GM19240 (cell line): Measurements from ENCODE around the gene CYP1B1.
"Not testable (repeated sequence)": the region's sequence is repeated elsewhere in the genome, so short reads cannot be mapped to it uniquely, and the experiment has no call there.

ENCODE experiments used
- DNase-seq: peaks from one replicate; pipeline ENCODE4 v3.0.0; 2011; ENCODE audit warnings: low spot score; ENCODE audit not compliant: insufficient read length

The CYP1B1 gene

DNA sequence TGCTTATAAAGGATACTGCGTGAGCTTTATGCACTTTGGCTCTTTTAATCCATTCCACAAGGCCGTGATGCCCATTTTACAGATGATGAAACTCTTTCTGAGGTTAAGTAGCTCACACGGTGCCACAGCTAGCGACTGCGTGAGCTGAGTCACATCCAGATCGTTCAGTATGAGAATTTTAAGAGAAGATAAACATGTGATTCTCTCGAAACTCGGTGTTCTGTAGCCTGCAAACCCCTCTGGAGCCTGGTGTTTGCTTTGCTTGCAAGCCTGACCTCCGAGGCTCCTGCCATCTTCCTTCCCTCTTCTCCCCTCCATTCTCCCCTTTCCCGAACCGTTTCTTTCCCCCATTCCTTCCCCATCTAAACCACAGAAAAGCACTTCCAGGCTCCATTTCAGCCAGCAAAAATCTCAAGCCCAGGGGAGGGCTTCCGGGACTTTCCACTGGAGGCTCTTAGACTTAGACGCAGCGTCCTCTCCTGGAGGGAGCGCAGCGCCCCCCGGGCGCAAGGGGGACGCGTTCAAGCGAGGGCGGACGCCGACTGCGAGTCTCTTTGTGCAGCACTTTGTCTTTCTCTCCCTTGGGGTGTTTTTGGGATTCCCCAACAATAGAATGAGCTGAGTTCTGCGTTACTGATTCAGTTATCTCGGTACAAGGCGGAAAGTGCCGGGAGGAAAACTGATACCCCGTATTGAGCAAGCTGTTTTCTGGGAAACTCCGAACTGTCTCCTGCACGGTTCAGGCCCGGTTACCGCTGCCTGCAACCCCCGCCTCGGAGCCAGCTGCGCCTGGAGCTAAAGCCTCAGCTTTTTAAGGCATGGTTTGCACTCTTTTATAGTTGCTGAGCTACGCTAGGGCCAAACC, 38.0 kb downstream of the CYP1B1 start:
- DNase-seq: no peak

GRCh38 chr2:38037325-38037724, 38.6 kb downstream of the CYP1B1 start:
- no peak for DNase-seq

DNA sequence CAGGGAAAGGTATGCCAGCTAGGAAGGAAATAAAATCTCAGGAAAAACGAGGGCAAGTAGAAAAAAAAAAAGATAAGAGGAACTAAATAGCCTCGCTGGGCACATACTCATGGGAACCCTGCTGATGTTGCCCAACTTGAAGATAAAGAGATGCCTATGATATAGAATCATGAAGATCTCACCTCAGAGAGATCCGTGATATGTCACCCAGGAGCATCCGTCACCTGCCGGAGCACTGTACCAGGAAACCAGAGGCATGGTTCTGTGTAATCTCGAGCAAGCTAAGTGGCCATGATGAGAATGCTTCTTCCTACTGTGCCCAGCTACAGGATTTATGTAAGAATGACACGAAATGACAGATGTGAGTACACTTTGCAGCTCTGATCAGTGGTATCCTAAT, 40.0 kb downstream of the CYP1B1 start:
- DNase-seq: no peak

- no peak for DNase-seq
Measured at GRCh38 chr2:38033646-38034045, 42.3 kb downstream of the CYP1B1 start.

DNA sequence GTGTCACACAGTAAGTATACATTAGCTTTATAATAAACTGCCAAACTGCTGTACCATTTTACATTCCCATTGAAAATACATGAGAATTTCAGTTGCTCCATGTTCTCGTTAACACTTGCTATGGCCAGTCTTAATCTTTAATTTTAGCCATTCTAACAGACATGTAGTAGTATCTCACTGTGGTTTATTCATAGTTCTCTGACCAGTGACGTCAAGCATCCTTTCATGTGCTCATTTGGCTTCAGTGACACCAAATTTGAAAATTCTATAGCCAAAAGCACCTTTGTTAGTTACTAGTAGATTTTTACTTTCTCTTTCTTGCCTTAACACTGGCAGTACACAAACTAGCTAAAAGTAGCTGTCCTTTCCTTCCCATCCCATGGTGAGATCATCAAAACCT, 43.0 kb downstream of the CYP1B1 start:
- no peak for DNase-seq

GRCh38 chr2:38030635-38031355, 45.2 kb downstream of the CYP1B1 start:
- no peak for DNase-seq

DNA sequence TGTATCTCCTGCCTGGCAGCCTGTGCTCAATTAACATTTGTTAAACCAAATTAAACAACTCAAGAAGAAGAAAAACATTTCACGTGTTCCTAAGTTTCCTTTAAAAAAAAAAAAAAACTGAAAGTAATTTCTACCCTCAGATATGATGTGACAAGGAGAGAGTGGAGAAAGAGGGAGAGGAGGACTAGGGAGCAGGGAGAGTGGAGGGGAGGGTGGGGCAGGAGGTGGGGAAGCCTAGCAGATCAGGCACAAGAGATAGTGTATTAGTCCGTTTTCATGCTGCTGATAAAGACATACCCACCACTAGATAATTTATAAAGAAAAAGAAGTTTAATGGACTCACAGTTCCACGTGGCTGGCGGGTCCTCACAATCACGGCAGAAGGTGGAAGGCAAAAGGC, 46.4 kb downstream of the CYP1B1 start:
- no peak for DNase-seq

DNA sequence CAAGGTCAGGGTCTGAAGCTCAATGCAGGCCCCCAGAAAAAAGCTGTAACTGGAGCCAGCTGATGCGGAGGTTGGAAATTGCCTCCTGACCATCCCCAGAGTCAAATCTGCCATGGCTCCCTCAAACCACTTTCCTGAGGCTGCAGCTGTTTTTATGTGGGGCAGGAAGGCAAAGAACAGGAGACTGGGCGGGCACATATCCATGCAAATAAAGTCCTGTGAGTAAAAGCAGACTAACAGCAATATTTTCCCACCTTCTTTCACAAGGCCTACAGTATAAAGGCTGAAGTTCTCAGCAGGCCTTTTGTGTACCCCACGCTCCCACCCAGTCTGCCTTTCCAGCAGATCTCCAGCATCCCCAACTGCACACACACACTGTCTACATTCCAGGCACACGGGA, 47.1 kb downstream of the CYP1B1 start:
- DNase-seq: no peak

GRCh38 chr2:38026846-38027245, 49.1 kb downstream of the CYP1B1 start:
- no peak for DNase-seq

DNA sequence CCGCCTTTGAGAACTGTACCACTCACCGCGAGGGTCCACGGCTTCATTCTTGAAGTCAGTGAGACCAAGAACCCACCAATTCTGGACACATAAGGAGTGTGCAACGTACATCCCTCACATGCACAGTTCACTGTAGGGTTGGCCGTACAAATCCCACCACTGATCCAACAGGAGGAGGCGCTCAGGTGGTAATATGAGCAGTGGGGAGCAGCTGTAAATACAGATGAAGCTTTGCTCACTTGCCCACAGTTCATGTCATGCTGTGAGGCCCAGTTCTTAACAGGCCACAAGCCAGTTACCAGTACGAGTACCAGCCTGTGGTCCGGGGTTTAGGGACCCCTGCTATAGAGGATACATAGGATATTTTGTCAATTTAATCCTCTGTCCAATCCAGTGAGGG, 54.4 kb downstream of the CYP1B1 start:
- no peak for DNase-seq

DNA sequence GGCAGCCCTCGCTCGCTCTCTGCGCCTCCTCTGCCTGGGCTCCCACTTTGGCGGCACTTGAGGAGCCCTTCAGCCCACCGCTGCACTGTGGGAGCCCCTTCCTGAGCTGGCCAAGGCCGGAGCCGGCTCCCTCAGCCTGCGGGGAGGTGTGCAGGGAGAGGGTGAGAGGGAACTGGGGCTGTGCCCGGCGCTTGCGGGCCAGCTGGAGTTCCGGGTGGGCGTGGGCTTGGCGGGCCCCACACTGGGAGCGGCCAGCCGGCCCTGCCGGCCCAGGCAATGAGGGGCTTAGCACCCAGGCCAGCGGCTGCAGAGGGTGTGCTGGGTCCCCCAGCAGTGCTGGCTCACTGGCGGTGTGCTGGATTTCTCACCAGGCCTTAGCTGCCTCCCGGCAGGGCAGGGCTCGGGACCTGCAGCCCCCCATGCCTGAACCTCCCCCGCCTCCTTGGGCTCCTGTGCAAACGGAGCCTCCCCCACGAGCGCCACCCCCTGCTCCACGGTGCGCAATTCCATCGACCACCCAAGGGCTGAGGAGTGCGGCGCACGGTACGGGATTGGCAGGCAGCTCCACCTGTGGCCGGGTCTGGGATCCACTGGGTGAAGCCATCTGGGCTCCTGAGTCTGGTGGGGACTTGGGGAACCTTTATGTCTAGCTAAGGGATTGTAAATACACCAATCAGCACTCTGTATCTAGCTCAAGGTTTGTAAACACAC, 55.4 kb downstream of the CYP1B1 start:
- not testable (repeated sequence) for DNase-seq

DNA sequence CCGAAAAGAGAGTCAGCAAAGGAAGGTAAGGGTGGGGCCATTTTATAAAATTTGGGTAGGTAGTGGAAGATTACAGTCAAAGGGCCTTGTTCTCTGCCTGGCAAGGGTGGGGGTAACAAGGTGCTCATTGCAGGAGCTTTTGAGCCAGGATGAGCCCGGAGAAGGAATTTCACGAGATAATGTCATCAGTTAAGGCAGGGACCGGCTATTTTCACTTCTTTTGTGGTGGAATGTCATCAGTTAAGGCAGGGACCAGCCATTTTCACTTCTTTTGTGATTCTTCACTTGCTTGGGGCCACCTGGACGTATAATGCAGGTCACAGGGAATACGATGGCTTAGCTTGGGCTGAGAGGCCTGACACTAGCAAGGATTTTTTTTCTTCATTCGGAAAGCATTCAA, 58.1 kb downstream of the CYP1B1 start:
- DNase-seq: no peak
